GM21367 (cell line): Measurements from ENCODE around the gene STAC3.

ENCODE experiments used
- ATAC-seq: cut with Tn5 transposase; IDR thresholded peaks from one replicate; pipeline ENCODE4 v1.9.1; 2021; ENCODE audit not compliant: unreplicated experiment

The STAC3 gene

GRCh38 chr12:57195186-57195585 lies 55.8 kb downstream of the STAC3 start:
- no peak for ATAC-seq

GRCh38 chr12:57194253-57194652 lies 56.7 kb downstream of the STAC3 start:
- ATAC-seq: no peak

GRCh38 chr12:57193706-57194245 lies 57.2 kb downstream of the STAC3 start:
- no peak for ATAC-seq
